Measurements from ENCODE around the gene KIF6. TPM values are rescaled to one million over a fixed set of nuclear protein-coding genes. Genes with fewer than 3 reads are reported as not detected.

Gene KIF6
- total RNA-seq, 1 experiment from 2014 or later: not detected

- ChIA-PET POLR2A (no interaction called here), CTCF (no interaction called here), RAD21 (ENCODE audit: low non-redundant PET in 1 of 2, low total read pairs in 2 of 2, uncharacterized antibody in 2 of 2, unreplicated experiment in 2 of 2) (no interaction called here)
- H3K79me2 ChIP-seq (ENCODE audit: insufficient read depth, low read length): no peaks in the 10 kb centered on the region
- ATAC-seq (no peak), DNase-seq (ENCODE audit: low read depth, low spot score) (no peak)
- no peaks in the 10 kb centered on the region for H3K36me3 ChIP-seq (ENCODE audit: control insufficient read depth in 1 of 2, insufficient read depth in 2 of 2, low read length in 2 of 2)
- H3K9ac ChIP-seq (ENCODE audit: low read length): no peak overlapping the region
- intact Hi-C loops (cut with micrococcal nuclease): no loop called here
- no TSS peak for BruUV-seq (replicated peaks)
- H4K20me1 ChIP-seq (ENCODE audit: insufficient read depth): no peaks in the 10 kb centered on the region
- H2AFZ ChIP-seq (ENCODE audit: low read depth, low read length, poor library complexity, severe bottlenecking): no peak overlapping the region
- no peak overlapping the region for H3K4me3 ChIP-seq (replicated peaks in 1 of 2; ENCODE audit: low read depth in 1 of 2, low read length in 2 of 2)
- H3K4me2 ChIP-seq (ENCODE audit: low read length): no peak overlapping the region
- H3K27ac ChIP-seq (ENCODE audit: low read depth, low read length): no peak overlapping the region
- no peaks in the 10 kb centered on the region for H3K4me1 ChIP-seq (ENCODE audit: control insufficient read depth in 1 of 2, insufficient read depth in 2 of 2, low read length in 2 of 2)
- no peaks in the 10 kb centered on the region for H3K9me2 ChIP-seq (ENCODE audit: insufficient read depth)
- no peaks in the 10 kb centered on the region for H3K9me3 ChIP-seq (ENCODE audit: control insufficient read depth in 1 of 2, insufficient read depth in 1 of 2, low read depth in 1 of 2, low read length in 2 of 2)
- TF ChIP-seq CTCF (IDR thresholded peaks at IDR 0.05 in 2 of 3, conservative IDR thresholded peaks at IDR 0.05 in 1 of 3; ENCODE audit: borderline replicate concordance in 1 of 3, insufficient read depth in 1 of 3, low read depth in 2 of 3, low read length in 2 of 3) (no peak), RAD21 (IDR thresholded peaks at IDR 0.05; ENCODE audit: low read depth) (no peak), ZBTB33 (IDR thresholded peaks at IDR 0.05; ENCODE audit: extremely low read depth, insufficient replicate concordance, low read length) (no peak), EZH2phosphoT487 (IDR thresholded peaks at IDR 0.05; ENCODE audit: borderline replicate concordance) (no peak), CEBPB (IDR thresholded peaks at IDR 0.05; ENCODE audit: low read depth) (no peak), ZNF274 (IDR thresholded peaks at IDR 0.05; ENCODE audit: low read depth, low read length) (no peak), EZH2 (IDR thresholded peaks at IDR 0.05) (no peak), MAX (IDR thresholded peaks at IDR 0.05) (no peak), CBX3 (IDR thresholded peaks at IDR 0.05; ENCODE audit: low read depth) (no peak)
- peaks cover 15% of the 10 kb centered on the region for H3K27me3 ChIP-seq (ENCODE audit: insufficient read depth, low read length)
Measured at GRCh38 chr6:39468385-39468784, 256.8 kb downstream of the KIF6 start.
